ENCODE results near the gene KCNQ1.

DNA sequence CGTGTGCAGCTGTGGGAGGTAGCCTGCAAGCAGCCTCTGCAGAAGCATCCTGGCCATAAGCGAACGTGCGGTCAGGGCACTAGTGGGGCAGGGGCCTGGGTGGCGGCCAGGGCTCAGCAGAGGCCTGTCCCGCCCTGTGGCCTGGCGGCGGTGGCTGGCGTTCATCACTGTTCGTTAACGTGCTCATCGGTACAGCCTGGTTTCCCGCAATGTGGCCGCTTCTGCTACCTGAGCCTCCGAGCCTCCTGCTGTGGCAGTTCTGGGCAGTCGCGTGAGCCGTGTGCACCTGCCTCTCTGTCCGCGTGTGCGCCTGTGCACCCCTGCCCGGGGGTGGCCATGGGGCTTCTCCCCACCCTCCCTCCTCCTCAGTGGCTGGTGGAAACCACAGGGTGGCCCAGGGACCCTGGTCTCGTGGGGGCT, 137.1 kb downstream of the KCNQ1 start:
- TF ChIP-seq, protein P1, sequence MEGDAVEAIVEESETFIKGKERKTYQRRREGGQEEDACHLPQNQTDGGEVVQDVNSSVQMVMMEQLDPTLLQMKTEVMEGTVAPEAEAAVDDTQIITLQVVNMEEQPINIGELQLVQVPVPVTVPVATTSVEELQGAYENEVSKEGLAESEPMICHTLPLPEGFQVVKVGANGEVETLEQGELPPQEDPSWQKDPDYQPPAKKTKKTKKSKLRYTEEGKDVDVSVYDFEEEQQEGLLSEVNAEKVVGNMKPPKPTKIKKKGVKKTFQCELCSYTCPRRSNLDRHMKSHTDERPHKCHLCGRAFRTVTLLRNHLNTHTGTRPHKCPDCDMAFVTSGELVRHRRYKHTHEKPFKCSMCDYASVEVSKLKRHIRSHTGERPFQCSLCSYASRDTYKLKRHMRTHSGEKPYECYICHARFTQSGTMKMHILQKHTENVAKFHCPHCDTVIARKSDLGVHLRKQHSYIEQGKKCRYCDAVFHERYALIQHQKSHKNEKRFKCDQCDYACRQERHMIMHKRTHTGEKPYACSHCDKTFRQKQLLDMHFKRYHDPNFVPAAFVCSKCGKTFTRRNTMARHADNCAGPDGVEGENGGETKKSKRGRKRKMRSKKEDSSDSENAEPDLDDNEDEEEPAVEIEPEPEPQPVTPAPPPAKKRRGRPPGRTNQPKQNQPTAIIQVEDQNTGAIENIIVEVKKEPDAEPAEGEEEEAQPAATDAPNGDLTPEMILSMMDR (IDR thresholded peaks at IDR 0.05), result no peak
- no peak for TF ChIP-seq POLR2A (IDR thresholded peaks at IDR 0.05)

Measured in adrenal gland (tissue), 5 donors.